ENCODE data around the gene RBM34.
"Not testable (repeated sequence)": the region's sequence is repeated elsewhere in the genome, so short reads cannot be mapped to it uniquely, and the experiment has no call there.

The RBM34 gene

GRCh38 chr1:235112297-235113182 is 48.5 kb downstream of the RBM34 start:
- no peak for DNase-seq (ENCODE audit: low read depth)

GRCh38 chr1:235111107-235111506 is 49.9 kb downstream of the RBM34 start:
- DNase-seq (ENCODE audit: low read depth) = no peak

- no peak for DNase-seq (ENCODE audit: low read depth)
These were observed 52.2 kb downstream of the RBM34 start for GRCh38 chr1:235108876-235109275.

DNA sequence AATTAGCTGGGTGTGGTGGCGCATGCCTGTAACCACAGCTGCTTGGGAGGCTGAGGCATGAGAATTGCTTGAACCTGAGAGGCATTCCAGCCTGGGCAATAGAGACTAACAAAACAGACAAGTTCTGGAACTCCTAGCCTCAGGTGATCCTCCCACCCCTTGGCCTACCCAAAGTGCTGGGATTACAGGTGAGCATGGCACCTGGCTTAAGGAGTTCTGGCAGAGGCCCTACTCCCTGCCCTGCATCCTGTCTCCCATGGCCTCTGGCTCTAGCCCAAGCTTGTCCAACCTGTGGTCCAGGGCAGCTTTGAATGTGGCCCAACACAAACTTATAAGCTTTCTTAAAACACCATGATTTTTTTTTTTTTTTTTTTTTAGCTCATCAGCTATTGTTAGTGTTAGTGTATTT is 52.9 kb downstream of the RBM34 start:
- DNase-seq (ENCODE audit: low read depth) = no peak

DNA sequence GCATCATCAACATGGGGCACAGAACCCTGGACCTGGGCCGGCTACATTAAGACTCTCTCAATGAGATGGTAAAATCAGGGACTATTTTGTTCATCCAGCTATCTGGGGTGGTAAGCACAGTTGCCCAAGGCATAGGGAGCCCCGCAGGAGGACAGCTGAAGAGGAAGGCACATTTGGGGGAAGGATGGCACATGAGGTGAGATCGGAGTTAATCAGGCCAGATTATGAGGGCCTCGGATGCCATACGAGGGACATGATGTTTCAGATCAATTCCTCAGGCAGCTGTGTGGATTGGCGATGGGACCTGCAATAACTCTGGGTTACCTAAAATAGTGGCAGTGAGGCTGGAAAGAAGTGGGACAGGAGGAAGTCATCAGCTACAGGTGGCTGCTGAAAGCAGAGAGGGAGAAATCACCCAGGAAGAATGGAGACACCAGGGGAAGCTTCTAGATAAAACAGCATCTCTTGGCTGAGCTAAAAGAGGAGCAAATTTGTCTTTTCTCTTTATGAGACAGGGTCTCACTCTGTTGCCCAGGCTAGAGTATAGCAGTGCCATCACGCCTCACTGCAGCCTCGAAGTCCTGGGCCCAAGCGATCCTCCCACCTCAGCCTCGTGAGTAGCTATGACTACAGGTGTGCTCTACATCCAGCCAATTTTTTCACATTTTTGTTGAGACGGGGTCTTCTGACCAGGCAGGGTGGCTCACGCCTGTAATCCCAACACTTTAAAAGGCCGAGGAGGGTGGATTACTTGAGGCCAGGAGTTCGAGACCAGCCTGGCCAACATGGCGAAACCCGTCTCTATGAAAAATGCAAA is 53.5 kb downstream of the RBM34 start:
- no peak for DNase-seq (ENCODE audit: low read depth)

DNA sequence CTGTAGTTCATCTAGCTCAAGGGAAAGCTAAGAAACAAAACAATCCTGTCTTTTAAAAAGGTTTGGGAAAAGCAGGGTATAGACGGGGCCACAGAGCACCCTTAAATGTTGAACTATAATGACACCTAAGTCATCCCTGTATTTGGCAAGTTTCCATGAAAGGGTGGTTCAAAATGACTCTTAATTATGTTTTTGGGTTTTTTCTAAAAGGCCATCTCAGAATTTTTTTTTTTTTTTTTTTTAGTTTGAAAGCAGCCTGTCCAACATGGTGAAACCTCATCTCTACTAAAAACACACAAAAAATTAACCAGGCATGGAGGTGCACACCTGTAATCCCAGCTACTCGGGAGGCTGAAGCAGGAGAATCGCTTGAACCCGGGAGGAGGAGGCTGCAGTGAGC is 54.6 kb downstream of the RBM34 start:
- no peak for DNase-seq (ENCODE audit: low read depth)

GRCh38 chr1:235105051-235106043 is 55.7 kb downstream of the RBM34 start:
- no peak for DNase-seq (ENCODE audit: low read depth)

DNA sequence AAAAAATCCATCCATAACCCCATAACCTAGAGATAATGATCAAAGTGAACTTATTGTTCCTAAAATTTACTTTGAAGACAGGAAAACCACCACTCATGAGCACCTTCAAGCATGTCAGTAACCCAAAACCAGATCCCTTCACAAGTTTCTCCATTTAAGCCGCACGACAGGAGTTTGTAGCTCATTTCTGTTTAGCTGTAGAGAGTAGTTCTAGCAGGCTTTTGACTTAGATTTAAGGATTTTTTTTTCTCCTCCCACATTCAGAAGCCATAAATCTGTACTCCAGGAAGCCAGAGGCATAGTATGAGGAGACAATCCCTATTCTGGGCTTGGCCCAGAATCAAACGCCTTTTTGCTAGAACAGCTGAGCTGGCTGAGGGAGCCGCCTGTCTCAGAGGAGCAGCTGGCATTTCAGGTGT is 58.0 kb downstream of the RBM34 start:
- DNase-seq (ENCODE audit: low read depth) = no peak

DNA sequence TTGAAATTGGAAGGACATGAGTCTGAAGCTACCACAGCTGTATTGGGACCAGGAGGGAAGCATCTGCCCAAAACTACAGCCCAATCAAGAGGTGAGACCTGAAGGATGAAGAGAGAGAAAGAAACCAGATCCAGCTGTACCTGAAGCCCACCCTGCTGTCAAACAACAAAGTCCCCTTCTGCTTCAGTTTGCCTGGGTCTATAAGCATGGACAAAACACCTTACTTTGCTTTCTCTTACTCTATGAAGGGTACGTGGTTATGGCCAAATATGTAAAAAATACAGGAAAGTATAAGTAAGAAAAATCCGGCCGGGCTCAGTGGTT is 58.8 kb downstream of the RBM34 start:
- DNase-seq (ENCODE audit: low read depth) = no peak

DNA sequence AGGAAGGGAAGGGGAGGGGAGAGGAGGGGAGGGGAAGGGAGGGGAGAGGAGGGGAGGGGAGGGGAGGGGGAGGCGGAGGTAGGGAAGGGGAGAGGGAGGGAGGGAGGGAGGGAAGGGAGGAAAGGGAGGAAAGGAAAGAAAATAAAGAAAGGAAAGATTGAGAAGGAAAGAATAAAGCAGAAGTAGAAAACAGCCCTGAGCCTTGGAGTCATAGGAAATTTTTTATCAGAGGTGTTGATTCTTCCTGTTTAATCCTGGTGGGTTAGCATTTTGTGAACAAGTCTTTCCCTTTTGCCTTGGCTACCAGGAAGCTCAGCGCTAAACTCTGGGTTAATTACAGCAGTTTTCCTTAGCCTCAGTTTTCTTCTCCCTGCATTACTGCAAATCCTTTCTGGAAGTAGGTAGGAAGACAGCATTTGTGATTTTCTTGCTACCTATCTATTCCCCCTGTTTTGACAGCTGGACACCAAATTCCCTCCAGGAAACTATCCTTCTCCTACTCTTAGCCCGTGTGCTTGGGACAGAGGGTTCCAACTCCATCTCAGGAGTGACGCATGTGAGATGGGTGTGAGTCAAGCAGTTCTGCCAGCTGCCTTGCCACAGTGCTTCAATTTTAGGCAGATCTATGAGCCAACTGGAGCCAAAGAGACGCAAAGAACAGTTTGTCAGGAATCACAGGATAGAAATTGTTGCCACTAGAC is 59.3 kb downstream of the RBM34 start:
- DNase-seq (ENCODE audit: low read depth) = no peak

GRCh38 chr1:235100194-235100772 is 60.8 kb downstream of the RBM34 start:
- no peak for DNase-seq (ENCODE audit: low read depth)

DNA sequence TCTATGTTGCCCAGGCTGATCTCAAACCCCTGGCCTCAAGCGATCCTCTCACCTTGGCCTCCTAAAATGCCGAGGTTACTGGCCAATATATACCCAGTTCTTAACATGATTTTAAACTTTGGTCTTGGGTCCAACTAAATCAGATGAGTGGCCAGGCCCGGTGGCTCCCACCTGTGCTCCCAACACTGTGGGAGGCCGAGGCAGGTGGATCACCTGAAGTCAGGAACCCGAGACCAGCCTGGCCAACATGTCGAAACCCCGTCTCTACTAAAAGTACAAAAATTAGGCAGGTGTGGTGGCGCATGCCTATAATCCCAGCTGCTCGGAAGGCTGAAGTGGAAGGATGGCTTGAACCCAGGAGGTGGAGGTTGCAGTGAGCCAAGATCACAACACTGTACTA is 62.1 kb downstream of the RBM34 start:
- DNase-seq (ENCODE audit: low read depth) = no peak

GRCh38 chr1:235098547-235098946 is 62.5 kb downstream of the RBM34 start:
- DNase-seq (ENCODE audit: low read depth) = no peak

DNA sequence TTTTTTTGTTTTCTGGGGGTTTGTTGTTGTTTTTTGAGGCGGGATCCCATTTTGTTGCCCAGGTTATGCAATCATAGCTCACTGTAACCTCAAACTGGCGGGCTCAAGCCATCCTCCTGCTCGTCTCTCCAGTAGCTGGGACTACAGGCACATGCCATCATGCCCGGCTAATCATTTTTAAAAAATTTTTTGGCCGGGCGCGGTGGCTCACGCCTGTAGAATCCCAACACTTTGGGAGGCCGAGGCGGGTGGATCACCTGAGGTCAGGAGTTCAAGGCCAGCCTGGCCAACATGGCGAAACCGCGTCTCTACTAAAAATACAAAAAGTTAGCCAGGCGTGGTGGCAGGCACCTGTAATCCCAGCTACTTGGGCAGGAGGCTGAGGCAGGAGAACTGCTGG is 63.5 kb downstream of the RBM34 start:
- DNase-seq (ENCODE audit: low read depth) = not testable (repeated sequence)

DNA sequence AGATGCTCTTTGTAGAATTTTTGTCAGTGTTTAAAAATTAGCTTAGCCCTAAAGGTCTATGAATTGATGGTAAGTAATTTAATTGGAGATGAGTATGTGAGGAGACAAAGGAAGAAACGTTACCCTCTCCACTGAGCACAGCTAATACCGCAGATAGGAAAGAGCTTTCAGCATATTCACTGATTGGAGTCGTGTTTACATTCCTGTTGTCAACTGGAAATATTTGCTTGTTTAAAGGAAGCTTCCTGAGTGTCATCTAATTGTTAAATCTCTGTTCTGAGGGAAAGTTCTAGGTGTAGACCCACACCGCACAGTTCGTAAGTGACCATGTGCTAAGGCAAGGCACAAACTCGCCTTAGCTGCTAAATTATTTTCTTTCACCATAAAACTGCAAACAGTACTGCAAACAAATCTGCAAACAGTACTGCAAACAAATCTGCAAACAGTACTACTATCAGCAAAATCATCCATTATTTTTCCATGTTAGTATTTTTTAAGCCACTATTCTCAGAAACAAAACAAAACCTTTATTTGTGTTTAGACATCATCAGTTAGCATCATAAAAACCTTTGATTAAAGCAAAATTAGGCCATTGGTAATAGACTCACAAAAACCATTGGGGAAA is 65.0 kb downstream of the RBM34 start:
- DNase-seq (ENCODE audit: low read depth) = no peak

- peak; percentile 78 for DNase-seq (ENCODE audit: low read depth)
These were observed 67.1 kb downstream of the RBM34 start for GRCh38 chr1:235093696-235094592.

- no peak for DNase-seq (ENCODE audit: low read depth)
These were observed 67.9 kb downstream of the RBM34 start for GRCh38 chr1:235093013-235093695.

DNA sequence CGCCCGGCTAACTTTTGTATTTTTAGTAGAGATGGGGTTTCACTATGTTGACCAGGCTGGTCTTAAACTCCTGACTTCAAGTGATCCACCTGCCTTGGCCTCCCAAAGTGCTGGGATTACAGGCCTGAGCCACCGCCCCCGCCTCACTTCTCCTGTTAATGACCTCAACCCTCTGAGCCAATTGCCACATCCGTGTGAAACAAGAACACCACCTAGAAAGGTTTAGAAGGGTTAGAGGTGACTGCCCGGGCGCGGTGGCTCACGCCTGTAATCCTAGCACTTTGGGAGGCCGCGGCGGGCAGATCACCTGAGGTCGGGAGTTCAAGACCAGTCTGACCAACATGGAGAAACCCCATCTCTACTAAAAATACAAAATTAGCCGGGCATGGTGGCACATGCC is 68.6 kb downstream of the RBM34 start:
- DNase-seq (ENCODE audit: low read depth) = not testable (repeated sequence)

GRCh38 chr1:235092045-235092406 is 69.0 kb downstream of the RBM34 start:
- DNase-seq (ENCODE audit: low read depth) = not testable (repeated sequence)
